ENCODE data around the gene SCAPER.

SCAPER gene

DNA sequence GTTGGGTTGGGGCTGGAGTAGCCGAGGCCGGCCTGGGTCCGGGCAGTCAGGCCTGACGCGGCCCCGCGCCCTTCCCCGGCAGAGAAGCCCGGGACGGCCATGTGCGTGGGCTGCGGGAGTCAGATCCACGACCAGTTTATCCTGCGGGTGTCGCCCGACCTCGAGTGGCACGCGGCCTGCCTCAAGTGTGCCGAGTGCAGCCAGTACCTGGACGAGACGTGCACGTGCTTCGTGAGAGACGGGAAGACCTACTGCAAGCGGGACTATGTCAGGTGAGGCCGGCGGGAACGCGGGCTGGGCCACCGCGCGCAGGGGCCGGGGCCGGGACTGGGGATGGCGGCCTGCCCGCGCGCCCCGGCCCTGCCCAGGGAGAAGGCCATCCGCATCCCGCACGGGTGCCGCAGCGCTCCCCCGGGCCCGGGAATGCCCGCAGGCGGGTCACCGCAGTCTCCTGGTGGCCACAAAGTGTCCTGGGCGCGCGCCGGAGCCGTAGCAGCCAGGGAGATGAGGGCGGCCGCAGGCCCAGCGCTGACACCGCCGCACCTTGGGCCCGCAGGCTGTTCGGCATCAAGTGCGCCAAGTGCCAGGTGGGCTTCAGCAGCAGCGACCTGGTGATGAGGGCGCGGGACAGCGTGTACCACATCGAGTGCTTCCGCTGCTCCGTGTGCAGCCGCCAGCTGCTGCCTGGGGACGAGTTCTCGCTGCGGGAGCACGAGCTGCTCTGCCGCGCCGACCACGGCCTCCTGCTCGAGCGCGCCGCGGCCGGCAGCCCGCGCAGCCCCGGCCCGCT is 567.2 kb downstream of the SCAPER start:
- Histone ChIP-seq H3K4me1 (ENCODE audit: control insufficient read depth in 2 of 2, insufficient read depth in 2 of 2, low read length in 2 of 2) (peaks cover 47 to 56% of the 10 kb centered on the region in 2 donors), H3K4me3 (ENCODE audit: low read length in 2 of 2) (peak overlapping the region; percentile 38 to 69), H3K27me3 (ENCODE audit: control insufficient read depth in 2 of 2, insufficient read depth in 2 of 2, low read length in 2 of 2) (peaks cover 68 to 82% of the 10 kb centered on the region in 2 donors), H3K9me3 (ENCODE audit: control insufficient read depth in 2 of 2, low read length in 2 of 2) (no peaks in the 10 kb centered on the region), H3K9ac (ENCODE audit: low read depth in 1 of 2, low read length in 2 of 2) (peak overlapping the region in 1 of 2 donors; percentile 10), H3K27ac (ENCODE audit: low read depth in 2 of 2, low read length in 2 of 2) (no peak overlapping the region), H3K36me3 (ENCODE audit: control insufficient read depth in 2 of 2, insufficient read depth in 2 of 2, low read length in 2 of 2) (no peaks in the 10 kb centered on the region)

DNA sequence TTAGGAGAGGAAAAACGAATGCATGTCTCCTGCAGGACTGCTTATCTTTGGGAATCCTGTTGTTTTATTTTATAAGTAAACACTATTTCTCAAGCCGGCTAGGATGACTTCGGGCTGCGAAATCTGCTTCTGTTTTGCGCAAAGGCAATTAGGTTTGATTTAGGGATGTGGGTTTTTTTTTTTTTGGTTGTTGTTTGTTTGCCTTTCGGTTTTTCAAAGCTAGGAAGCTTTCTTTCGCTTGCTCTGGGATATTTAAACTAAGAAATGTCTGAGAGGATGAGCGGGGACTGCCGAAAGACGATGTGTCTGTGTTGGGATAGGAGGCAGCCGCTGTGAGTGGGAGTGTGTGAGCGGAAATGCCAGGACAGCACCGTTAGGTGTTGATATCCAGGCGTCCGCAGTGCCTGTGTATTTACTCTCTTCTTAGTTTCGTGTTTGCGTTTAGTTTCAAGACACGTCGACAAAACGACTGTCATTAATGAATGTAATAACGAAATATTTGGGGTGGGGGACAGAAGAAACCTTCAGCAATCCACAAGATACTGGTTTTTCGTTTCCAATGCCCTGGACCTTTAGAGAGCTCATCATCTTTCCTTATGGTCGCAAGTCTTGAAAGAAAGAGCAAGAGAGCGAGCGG is 568.0 kb downstream of the SCAPER start:
- Histone ChIP-seq H3K4me1 (ENCODE audit: control insufficient read depth in 2 of 2, insufficient read depth in 2 of 2, low read length in 2 of 2) (peaks cover 47 to 54% of the 10 kb centered on the region in 2 donors), H3K27ac (ENCODE audit: low read depth in 2 of 2, low read length in 2 of 2) (peak overlapping the region in 1 of 2 donors; percentile 24), H3K9ac (ENCODE audit: low read depth in 1 of 2, low read length in 2 of 2) (peak overlapping the region in 1 of 2 donors; percentile 10)

GRCh38 chr15:76336254-76337058 is 568.7 kb downstream of the SCAPER start, which contains the start of gene ISL2:
Gene ISL2, plus strand, starts transcription at chr15:76336773. Its CDS starts 111 bp downstream, at chr15:76336884.
- peak within 1 kb of the TSS; percentile 38 to 73 for H3K4me3 ChIP-seq (ENCODE audit: low read length in 2 of 2)
- peak within 1 kb of the TSS in 1 of 2 donors; percentile 38 for H3K27ac ChIP-seq (ENCODE audit: low read depth in 2 of 2, low read length in 2 of 2)
- H3K27me3 ChIP-seq (ENCODE audit: control insufficient read depth in 2 of 2, insufficient read depth in 2 of 2, low read length in 2 of 2), result peaks cover 67 to 72% of the 10 kb centered on the region in 2 donors
- no peaks in the 10 kb centered on the region for H3K36me3 ChIP-seq (ENCODE audit: control insufficient read depth in 2 of 2, insufficient read depth in 2 of 2, low read length in 2 of 2)
- no peaks in the 10 kb centered on the region for H3K9me3 ChIP-seq (ENCODE audit: control insufficient read depth in 2 of 2, low read length in 2 of 2)
- H3K9ac ChIP-seq (ENCODE audit: low read depth in 1 of 2, low read length in 2 of 2), result peak within 1 kb of the TSS; percentile 10 to 32
- H3K4me1 ChIP-seq (ENCODE audit: control insufficient read depth in 2 of 2, insufficient read depth in 2 of 2, low read length in 2 of 2), result peaks cover 42 to 47% of the 10 kb centered on the region in 2 donors

More for the DNA sequence above, 568.0 kb downstream of the SCAPER start:
- Histone ChIP-seq H3K9me3 (ENCODE audit: control insufficient read depth in 2 of 2, low read length in 2 of 2) (no peaks in the 10 kb centered on the region), H3K4me3 (ENCODE audit: low read length in 2 of 2) (peak overlapping the region; percentile 38 to 69), H3K27me3 (ENCODE audit: control insufficient read depth in 2 of 2, insufficient read depth in 2 of 2, low read length in 2 of 2) (peaks cover 68 to 79% of the 10 kb centered on the region in 2 donors), H3K36me3 (ENCODE audit: control insufficient read depth in 2 of 2, insufficient read depth in 2 of 2, low read length in 2 of 2) (no peaks in the 10 kb centered on the region)

GRCh38 chr15:76335307-76336253 is 569.6 kb downstream of the SCAPER start:
- H3K36me3 ChIP-seq (ENCODE audit: control insufficient read depth in 2 of 2, insufficient read depth in 2 of 2, low read length in 2 of 2), result no peaks in the 10 kb centered on the region
- peak overlapping the region in 1 of 2 donors; percentile 38 for H3K27ac ChIP-seq (ENCODE audit: low read depth in 2 of 2, low read length in 2 of 2)
- H3K9me3 ChIP-seq (ENCODE audit: control insufficient read depth in 2 of 2, low read length in 2 of 2), result no peaks in the 10 kb centered on the region
- peaks cover 62 to 67% of the 10 kb centered on the region in 2 donors for H3K27me3 ChIP-seq (ENCODE audit: control insufficient read depth in 2 of 2, insufficient read depth in 2 of 2, low read length in 2 of 2)
- H3K4me3 ChIP-seq (ENCODE audit: low read length in 2 of 2), result peak overlapping the region; percentile 38 to 73
- peak overlapping the region in 1 of 2 donors; percentile 32 for H3K9ac ChIP-seq (ENCODE audit: low read depth in 1 of 2, low read length in 2 of 2)
- peaks cover 36 to 41% of the 10 kb centered on the region in 2 donors for H3K4me1 ChIP-seq (ENCODE audit: control insufficient read depth in 2 of 2, insufficient read depth in 2 of 2, low read length in 2 of 2)

DNA sequence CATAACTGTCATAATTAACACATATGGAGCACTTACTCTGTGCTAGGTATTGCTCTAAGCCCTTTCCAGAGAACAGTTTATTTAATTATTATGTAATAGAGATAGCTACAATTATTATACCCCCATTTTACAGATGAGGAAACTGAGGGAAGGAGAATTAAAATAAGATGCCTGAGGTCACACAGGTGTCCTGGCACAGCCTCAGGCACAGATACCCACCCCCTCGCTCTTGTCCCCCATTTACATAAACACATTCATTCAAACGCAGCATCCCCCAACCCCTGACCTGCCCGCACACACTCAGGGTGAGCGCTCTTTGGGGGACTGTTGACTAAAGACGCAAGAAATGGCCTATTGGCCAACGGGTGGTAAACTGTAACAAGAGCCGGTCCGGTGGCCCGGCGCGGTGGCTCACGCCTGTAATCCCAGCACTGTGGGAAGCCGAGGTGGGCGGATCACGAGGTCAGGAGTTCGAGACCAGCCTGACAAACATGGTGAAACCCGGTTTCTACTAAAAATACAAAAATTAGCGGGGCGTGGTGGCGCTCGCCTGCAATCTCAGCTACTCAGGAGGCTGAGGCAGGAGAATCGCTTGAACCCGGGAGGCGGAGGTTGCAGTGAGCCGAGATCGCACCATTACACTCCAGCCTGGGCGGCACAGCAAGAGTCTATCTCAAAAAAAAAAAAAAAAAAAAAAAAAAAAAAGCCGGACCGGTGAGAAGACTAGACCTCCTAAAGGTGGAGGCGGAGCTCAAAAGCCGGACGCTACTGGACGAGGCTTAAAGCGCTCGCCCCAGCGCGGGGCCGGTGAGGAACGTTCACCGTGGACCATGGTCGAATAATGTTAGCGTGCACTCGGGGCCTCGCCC is 570.5 kb downstream of the SCAPER start:
- H3K4me3 ChIP-seq (ENCODE audit: low read length in 2 of 2), result no peak overlapping the region
- H3K36me3 ChIP-seq (ENCODE audit: control insufficient read depth in 2 of 2, insufficient read depth in 2 of 2, low read length in 2 of 2), result no peaks in the 10 kb centered on the region
- peaks cover 58% of the 10 kb centered on the region in 2 donors for H3K27me3 ChIP-seq (ENCODE audit: control insufficient read depth in 2 of 2, insufficient read depth in 2 of 2, low read length in 2 of 2)
- H3K27ac ChIP-seq (ENCODE audit: low read depth in 2 of 2, low read length in 2 of 2), result no peak overlapping the region
- H3K4me1 ChIP-seq (ENCODE audit: control insufficient read depth in 2 of 2, insufficient read depth in 2 of 2, low read length in 2 of 2), result peaks cover 28 to 31% of the 10 kb centered on the region in 2 donors
- no peak overlapping the region for H3K9ac ChIP-seq (ENCODE audit: low read depth in 1 of 2, low read length in 2 of 2)
- no peaks in the 10 kb centered on the region for H3K9me3 ChIP-seq (ENCODE audit: control insufficient read depth in 2 of 2, low read length in 2 of 2)

DNA sequence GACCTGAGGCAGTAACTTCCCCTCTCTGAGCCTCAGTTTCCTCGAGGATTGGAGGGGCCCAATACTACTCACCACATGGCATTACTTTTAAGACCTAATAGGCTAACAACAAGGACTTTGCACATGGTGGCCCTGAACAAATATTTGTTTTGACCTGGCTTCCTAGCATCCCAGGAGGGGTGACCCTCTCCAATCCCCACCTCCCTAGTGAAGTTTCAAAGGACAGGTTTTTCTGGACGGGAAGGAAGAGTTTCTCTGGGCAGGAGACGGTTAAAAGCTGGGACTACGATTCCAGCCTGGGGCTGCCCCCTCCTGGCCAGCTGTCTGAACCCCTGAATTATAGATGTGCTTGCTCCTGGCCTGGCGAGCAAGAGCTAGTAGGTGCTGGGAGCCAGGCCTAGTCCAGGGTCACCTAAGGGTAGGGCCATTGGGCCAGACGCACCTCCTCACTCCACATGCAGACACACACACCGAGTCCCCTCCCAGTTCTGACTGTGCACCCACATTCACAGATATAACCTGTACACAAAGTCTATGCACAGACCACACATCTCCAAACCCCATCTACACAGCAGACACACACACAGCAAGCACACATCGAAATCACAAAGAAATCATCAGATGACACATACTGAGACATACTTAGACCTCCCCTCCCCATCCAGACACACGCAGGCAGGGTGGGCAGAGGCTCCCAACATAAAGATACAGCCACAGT is 571.3 kb downstream of the SCAPER start:
- no peak overlapping the region for H3K27ac ChIP-seq (ENCODE audit: low read depth in 2 of 2, low read length in 2 of 2)
- H3K36me3 ChIP-seq (ENCODE audit: control insufficient read depth in 2 of 2, insufficient read depth in 2 of 2, low read length in 2 of 2), result no peaks in the 10 kb centered on the region
- no peak overlapping the region for H3K4me3 ChIP-seq (ENCODE audit: low read length in 2 of 2)
- H3K9ac ChIP-seq (ENCODE audit: low read depth in 1 of 2, low read length in 2 of 2), result no peak overlapping the region
- H3K27me3 ChIP-seq (ENCODE audit: control insufficient read depth in 2 of 2, insufficient read depth in 2 of 2, low read length in 2 of 2), result peaks cover 50 to 51% of the 10 kb centered on the region in 2 donors
- H3K9me3 ChIP-seq (ENCODE audit: control insufficient read depth in 2 of 2, low read length in 2 of 2), result no peaks in the 10 kb centered on the region
- H3K4me1 ChIP-seq (ENCODE audit: control insufficient read depth in 2 of 2, insufficient read depth in 2 of 2, low read length in 2 of 2), result peaks cover 24 to 26% of the 10 kb centered on the region in 2 donors

DNA sequence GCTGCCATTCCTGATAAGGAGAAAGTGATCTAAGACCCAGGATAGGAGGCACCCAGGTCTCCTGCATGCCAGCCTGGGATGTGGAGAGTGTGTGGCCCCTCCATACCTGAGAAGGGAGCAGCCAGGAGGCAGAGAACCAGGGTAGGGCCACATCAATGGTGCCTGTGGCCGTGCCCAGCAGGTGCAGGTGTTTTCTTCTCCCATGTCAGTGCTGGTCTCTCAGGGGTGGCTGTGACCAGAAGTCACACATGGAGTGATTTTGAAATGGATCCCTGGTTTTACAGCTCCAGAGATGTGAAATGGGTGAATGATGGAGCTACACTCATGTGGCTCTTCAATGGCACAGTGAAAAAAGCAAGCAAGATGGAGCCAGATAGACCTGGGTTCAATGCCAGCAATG is 571.8 kb downstream of the SCAPER start:
- Histone ChIP-seq H3K4me3 (ENCODE audit: low read length in 2 of 2) (no peak overlapping the region), H3K27me3 (ENCODE audit: control insufficient read depth in 2 of 2, insufficient read depth in 2 of 2, low read length in 2 of 2) (peaks cover 45 to 46% of the 10 kb centered on the region in 2 donors), H3K4me1 (ENCODE audit: control insufficient read depth in 2 of 2, insufficient read depth in 2 of 2, low read length in 2 of 2) (peaks cover 22 to 26% of the 10 kb centered on the region in 2 donors), H3K36me3 (ENCODE audit: control insufficient read depth in 2 of 2, insufficient read depth in 2 of 2, low read length in 2 of 2) (no peaks in the 10 kb centered on the region), H3K9me3 (ENCODE audit: control insufficient read depth in 2 of 2, low read length in 2 of 2) (no peaks in the 10 kb centered on the region), H3K27ac (ENCODE audit: low read depth in 2 of 2, low read length in 2 of 2) (no peak overlapping the region), H3K9ac (ENCODE audit: low read depth in 1 of 2, low read length in 2 of 2) (no peak overlapping the region)

GRCh38 chr15:76332796-76333195 is 572.3 kb downstream of the SCAPER start:
- Histone ChIP-seq H3K27ac (ENCODE audit: low read depth in 2 of 2, low read length in 2 of 2) (no peak overlapping the region), H3K4me3 (ENCODE audit: low read length in 2 of 2) (no peak overlapping the region), H3K4me1 (ENCODE audit: control insufficient read depth in 2 of 2, insufficient read depth in 2 of 2, low read length in 2 of 2) (peaks cover 17 to 22% of the 10 kb centered on the region in 2 donors), H3K36me3 (ENCODE audit: control insufficient read depth in 2 of 2, insufficient read depth in 2 of 2, low read length in 2 of 2) (no peaks in the 10 kb centered on the region), H3K27me3 (ENCODE audit: control insufficient read depth in 2 of 2, insufficient read depth in 2 of 2, low read length in 2 of 2) (peaks cover 41 to 44% of the 10 kb centered on the region in 2 donors), H3K9me3 (ENCODE audit: control insufficient read depth in 2 of 2, low read length in 2 of 2) (no peaks in the 10 kb centered on the region), H3K9ac (ENCODE audit: low read depth in 1 of 2, low read length in 2 of 2) (no peak overlapping the region)
